ENCODE results near the gene CCDC187. TPM values are rescaled to one million over a fixed set of nuclear protein-coding genes. Genes with fewer than 3 reads are reported as not detected.

Gene CCDC187
- polyA plus RNA-seq, 1 donor (not counting 4 experiments of a cell fraction or from before 2014, with no cell fraction given), result 0.03 TPM

GRCh38 chr9:136317695-136318094, 13.8 kb upstream of the CCDC187 start:
- Histone ChIP-seq H3K4me2 (ENCODE audit: control insufficient read depth, extremely low read depth, insufficient read depth, low read depth, low read length) (no peak overlapping the region), H3K27me3 (ENCODE audit: control insufficient read depth, extremely low read depth, insufficient read depth, low read length) (peaks cover 12% of the 10 kb centered on the region), H3K36me3 (ENCODE audit: control insufficient read depth in 2 of 2, extremely low read depth in 1 of 2, insufficient read depth in 2 of 2, low read length in 2 of 2) (no peaks in the 10 kb centered on the region), H3K4me1 (ENCODE audit: control insufficient read depth, extremely low read depth, insufficient read depth, low read length) (peaks cover 4% of the 10 kb centered on the region), H2AFZ (ENCODE audit: control insufficient read depth, low read length) (no peak overlapping the region), H3K79me2 (ENCODE audit: control insufficient read depth, insufficient read depth, low read length) (no peaks in the 10 kb centered on the region), H3K9me3 (ENCODE audit: control insufficient read depth, low read depth, low read length) (peaks cover 8% of the 10 kb centered on the region), H3K9ac (ENCODE audit: control insufficient read depth, extremely low read depth, insufficient read depth, low read length) (no peak overlapping the region), H3K9me1 (ENCODE audit: control insufficient read depth, extremely low read depth, insufficient read depth, low read length) (no peaks in the 10 kb centered on the region), H4K20me1 (ENCODE audit: control insufficient read depth, extremely low read depth, insufficient read depth, low read length) (no peaks in the 10 kb centered on the region), H3K27ac (ENCODE audit: control insufficient read depth, insufficient read depth, low read length) (no peak overlapping the region), H3K4me3 (ENCODE audit: control insufficient read depth in 2 of 3, extremely low read depth in 1 of 3, insufficient read depth in 2 of 3, low read depth in 1 of 3, low read length in 3 of 3) (no peak overlapping the region)
- dilution Hi-C loops (cut with MboI; ENCODE audit: extremely low pct_ligation_motif_present, low sequenced_read_pairs), result no loop called here
- FAIRE-seq (no peak), DNase-seq (ENCODE audit: low read depth, low spot score) (no peak)
- TF ChIP-seq CTCF (optimal IDR thresholded peaks at IDR 0.05 in 1 of 3, IDR thresholded peaks at IDR 0.05 in 1 of 3, conservative IDR thresholded peaks at IDR 0.05 in 1 of 3; ENCODE audit: extremely low read depth in 1 of 3, insufficient read depth in 2 of 3, low read length in 3 of 3) (no peak), EZH2 (IDR thresholded peaks at IDR 0.05; ENCODE audit: low read length) (no peak)

- no peak overlapping the region for H3K4me2 ChIP-seq (ENCODE audit: control insufficient read depth, extremely low read depth, insufficient read depth, low read depth, low read length)
- no peaks in the 10 kb centered on the region for H3K9me1 ChIP-seq (ENCODE audit: control insufficient read depth, extremely low read depth, insufficient read depth, low read length)
- no peak overlapping the region for H3K4me3 ChIP-seq (ENCODE audit: control insufficient read depth in 2 of 3, extremely low read depth in 1 of 3, insufficient read depth in 2 of 3, low read depth in 1 of 3, low read length in 3 of 3)
- H4K20me1 ChIP-seq (ENCODE audit: control insufficient read depth, extremely low read depth, insufficient read depth, low read length), result no peaks in the 10 kb centered on the region
- H3K9ac ChIP-seq (ENCODE audit: control insufficient read depth, extremely low read depth, insufficient read depth, low read length), result no peak overlapping the region
- no peaks in the 10 kb centered on the region for H3K79me2 ChIP-seq (ENCODE audit: control insufficient read depth, insufficient read depth, low read length)
- H3K27me3 ChIP-seq (ENCODE audit: control insufficient read depth, extremely low read depth, insufficient read depth, low read length), result peaks cover 6% of the 10 kb centered on the region
- no peak for TF ChIP-seq CTCF (optimal IDR thresholded peaks at IDR 0.05 in 1 of 3, IDR thresholded peaks at IDR 0.05 in 1 of 3, conservative IDR thresholded peaks at IDR 0.05 in 1 of 3; ENCODE audit: extremely low read depth in 1 of 3, insufficient read depth in 2 of 3, low read length in 3 of 3)
- no peak for TF ChIP-seq EZH2 (IDR thresholded peaks at IDR 0.05; ENCODE audit: low read length)
- H3K4me1 ChIP-seq (ENCODE audit: control insufficient read depth, extremely low read depth, insufficient read depth, low read length), result peaks cover 4% of the 10 kb centered on the region
- no peaks in the 10 kb centered on the region for H3K36me3 ChIP-seq (ENCODE audit: control insufficient read depth in 2 of 2, extremely low read depth in 1 of 2, insufficient read depth in 2 of 2, low read length in 2 of 2)
- H2AFZ ChIP-seq (ENCODE audit: control insufficient read depth, low read length), result no peak overlapping the region
- no peak for DNase-seq (ENCODE audit: low read depth, low spot score)
- H3K27ac ChIP-seq (ENCODE audit: control insufficient read depth, insufficient read depth, low read length), result no peak overlapping the region
- dilution Hi-C loops (cut with MboI; ENCODE audit: extremely low pct_ligation_motif_present, low sequenced_read_pairs), result no loop called here
- no peak for FAIRE-seq
- peaks cover 8% of the 10 kb centered on the region for H3K9me3 ChIP-seq (ENCODE audit: control insufficient read depth, low read depth, low read length)
Observed at GRCh38 chr9:136316896-136317676, 13.2 kb upstream of the CCDC187 start.
